Stimulated activated CD4-positive, alpha-beta T cell treated with anti-CD3 and anti-CD28 coated beads, Interleukin-1b, Interleukin-23, amount 100 ng/mL, for 1 hour (primary cell): ENCODE results near the gene BRD9.
"Not testable (repeated sequence)": the region's sequence is repeated elsewhere in the genome, so short reads cannot be mapped to it uniquely, and the experiment has no call there.

ENCODE experiments used
- DNase-seq, 2 donors: peaks; one replicate each; pipeline ENCODE4 v3.0.0-alpha.2; 2020; ENCODE audit warnings: low read depth in 2 of 2

Gene BRD9

DNA sequence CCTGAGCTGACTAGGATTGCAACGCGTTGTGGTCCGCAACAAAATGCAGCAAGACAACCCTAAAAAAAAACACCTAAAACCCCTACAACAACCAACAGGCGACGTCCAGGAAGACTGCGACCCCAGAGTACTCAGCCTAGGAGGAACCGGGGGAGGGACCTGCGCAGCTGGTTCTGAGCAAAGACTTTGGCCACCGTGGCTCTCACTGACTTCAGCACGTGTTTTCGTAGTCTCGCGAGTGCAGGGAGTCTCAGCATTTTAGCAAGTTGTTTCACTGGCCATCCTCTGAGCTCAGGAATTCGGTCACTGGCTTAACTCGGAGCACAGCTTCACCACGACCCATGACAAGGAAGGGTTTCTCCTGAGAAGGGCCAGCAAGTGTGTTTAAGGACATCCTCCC lies 33.2 kb downstream of the BRD9 start:
- DNase-seq: no peak

DNA sequence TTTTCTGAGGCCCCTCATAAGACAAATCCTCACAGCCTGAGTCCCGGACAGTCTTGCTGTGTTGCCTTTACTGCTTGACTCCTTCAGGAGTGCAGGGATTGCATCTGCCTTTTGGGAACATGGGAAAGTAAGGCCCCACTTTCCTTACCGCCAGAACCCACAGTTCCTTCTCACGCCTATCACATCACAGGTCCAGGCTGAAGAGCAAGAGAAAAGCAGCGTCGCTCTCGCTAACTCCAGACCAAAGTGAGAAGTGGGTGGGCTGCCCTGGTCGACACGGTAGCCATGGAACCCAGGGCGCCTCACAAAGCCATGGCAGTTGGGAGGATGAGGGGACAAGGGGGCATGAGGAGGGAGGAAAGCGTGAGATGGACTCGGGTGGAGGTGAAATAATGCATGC lies 33.9 kb downstream of the BRD9 start:
- DNase-seq: no peak

DNA sequence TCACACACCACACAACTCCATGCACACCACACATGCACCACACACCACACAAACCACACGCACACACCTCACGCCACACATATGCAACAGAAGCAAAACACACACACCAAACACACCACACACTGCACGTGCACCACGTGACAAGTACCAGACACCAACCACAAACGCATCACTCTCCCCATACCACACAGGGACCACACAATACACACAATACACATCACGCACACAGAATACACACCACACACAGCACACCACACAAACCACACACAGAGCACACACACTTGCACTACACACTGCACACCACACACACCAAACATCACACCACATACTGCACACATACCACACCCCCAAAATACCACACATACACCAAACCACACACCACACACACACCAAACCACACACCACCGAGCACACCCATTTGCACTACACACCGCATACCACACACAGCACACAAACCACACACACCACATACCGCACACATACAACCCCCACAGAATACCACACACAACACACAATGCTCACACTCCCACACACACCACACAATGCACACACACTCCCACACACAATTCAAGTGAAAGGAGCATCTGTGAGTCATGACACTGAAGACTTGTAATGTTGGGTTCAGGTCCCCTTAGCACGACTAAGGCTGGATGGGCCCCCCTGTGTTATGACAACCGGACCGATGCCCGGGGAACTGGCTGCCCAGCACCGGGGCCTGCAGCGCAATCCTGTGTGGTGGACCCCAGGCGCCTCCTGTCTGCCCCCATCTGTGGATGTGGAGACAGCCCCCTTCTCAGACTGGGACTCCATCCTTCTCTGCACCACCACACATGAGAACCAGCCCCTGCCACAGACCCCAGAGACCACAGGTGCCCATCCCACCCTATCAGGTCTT lies 35.8 kb downstream of the BRD9 start:
- DNase-seq: no peak

DNA sequence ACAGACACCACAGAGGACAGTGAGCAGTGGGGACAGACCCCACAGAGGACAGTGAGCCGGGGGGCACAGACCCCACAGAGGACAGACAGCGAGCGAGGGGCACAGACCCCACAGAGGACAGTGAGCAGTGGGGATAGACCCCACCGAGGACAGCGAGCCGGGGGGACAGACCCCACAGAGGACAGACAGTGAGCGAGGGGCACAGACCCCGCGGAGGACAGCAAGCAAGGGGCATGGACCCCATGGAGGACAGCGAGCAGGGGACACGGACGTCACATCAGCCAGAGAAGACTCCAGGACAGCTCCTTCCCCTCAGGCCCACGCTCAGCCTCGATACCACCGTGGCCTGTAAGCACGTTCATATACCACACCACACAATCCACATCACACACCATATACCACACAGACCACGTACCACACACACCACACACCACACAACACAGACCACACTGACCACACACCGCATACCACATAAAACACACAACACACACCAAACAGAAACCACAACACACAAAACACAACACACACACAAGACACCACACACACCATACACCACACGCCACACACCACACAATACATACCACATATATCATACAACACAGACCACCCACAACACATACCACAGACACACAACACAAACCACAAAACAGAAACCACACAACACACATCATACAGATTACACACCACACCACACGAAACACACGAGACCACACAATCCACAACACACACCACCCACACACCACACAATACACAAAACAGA lies 36.6 kb downstream of the BRD9 start:
- no peak for DNase-seq

DNA sequence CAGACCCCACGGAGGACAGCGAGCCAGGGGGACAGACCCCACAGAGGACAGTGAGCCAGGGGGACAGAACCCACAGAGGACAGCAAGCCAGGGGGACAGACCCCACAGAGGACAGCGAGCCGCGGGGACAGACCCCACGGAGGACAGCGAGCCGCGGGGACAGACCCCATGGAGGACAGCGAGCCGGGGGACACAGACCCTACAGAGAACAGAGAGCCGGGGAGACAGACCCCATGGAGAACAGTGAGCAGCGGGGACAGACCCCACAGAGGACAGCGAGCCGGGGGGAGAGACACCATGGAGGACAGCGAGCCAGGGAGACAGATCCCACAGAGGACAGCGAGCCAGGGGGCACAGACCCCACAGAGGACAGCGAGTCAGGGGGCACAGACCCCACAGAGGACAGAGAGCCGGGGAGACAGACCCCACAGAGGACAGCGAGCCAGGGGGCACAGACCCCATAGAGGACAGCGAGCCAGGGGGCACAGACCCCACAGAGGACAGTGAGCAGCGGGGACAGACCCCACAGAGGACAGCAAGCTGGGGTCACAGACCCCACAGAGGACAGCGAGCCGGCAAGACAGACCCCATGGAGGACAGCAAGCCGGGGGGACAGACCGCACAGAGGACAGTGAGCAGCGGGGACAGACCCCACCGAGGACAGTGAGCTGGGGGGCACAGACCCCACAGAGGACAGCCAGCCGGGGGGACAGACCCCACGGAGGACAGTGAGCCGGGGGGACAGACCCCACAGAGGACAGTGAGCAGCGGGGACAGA lies 37.4 kb downstream of the BRD9 start:
- DNase-seq: no peak

DNA sequence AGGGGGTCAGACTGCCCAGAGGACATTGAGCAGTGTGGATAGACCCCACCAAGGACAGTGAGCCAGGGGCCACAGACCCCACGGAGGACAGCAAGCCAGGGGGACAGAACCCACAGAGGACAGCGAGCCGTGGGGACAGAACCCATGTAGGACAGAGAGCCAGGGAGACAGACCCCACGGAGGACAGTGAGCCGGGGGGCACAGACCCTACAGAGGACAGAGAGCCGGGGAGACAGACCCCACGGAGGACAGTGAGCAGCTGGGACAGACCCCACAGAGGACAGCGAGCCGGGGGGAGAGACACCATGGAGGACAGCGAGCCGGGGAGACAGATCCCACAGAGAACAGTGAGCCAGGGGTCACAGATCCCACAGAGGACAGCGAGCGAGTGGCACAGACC lies 38.4 kb downstream of the BRD9 start:
- DNase-seq: no peak

DNA sequence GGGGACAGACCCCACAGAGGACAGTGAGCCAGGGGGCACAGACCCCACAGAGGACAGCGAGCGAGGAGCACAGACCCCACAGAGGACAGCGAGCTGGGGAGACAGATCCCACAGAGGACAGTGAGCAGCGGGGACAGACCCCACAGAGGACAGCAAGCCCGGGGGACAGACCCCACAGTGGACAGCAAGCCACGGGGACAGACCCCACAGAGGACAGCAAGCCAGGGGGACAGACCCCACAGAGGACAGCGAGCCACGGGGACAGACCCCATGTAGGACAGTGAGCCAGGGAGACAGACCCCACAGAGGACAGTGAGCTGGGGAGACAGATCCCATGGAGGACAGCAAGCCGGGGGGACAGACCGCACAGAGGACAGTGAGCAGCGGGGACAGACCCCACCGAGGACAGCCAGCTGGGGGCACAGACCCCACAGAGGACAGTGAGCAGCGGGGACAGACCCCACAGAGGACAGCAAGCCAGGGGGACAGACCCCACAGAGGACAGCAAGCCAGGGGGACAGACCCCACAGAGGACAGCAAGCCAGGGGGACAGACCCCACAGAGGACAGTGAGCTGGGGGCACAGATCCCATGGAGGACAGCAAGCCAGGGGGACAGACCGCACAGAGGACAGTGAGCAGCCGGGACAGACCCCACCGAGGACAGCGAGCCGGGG lies 39.0 kb downstream of the BRD9 start:
- DNase-seq: not testable (repeated sequence)

DNA sequence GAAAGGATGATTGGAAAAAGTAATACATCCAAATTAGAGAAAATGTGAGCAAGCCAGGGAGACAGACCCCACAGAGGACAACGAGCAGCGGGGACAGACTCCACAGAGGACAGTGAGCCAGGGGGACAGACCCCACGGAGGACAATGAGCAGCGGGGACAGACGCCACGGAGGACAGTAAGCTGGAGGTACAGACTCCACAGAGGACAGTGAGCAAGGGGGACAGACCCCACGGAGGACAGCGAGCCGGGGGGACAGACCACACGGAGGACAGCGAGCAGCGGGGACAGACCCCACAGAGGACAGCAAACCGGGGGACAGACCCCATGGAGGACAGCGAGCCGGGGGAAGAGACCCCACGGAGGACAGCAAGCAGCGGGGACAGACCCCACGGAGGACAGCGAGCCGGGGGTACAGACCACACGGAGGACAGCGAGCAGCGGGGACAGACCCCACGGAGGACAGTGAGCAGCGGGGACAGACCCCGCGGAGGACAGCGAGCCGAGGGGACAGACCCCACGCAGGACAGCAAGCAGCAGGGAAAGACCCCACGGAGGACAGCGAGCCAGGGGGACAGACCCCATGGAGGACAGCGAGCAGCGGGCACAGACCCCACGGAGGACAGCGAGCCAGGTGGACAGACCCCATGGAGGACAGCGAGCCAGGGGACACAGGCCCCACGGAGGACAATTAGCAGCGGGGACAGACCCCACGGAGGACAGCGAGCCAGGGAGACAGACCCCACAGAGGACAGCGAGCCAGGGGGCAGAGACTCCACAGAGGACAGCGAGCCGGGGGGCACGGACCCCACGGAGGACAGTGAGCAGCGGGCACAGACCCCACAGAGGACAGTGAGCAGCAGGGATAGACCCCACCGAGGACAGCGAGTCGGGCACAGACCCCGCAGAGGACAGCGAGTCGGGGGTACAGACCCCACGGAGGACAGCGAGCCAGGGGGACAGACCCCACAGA lies 39.9 kb downstream of the BRD9 start:
- no peak for DNase-seq

DNA sequence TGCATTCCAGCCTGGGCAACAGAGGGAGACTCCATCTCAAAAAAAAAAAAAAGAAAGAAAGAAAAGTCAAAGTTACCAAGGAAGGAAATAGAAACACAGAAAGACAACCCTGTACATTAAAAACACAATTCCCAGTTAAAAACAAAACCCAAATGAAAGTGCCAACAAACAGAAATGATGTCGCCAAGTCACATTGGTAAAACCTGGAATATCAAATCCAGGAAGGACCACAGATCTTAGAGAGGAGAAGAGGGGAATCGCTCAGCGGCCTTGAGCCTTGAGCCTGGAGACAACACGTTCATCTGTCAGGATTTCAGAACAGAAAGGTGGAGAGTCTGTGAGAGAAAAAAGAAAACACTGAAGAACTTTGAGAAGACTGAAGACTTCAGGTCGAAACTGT lies 40.6 kb downstream of the BRD9 start:
- no peak for DNase-seq

DNA sequence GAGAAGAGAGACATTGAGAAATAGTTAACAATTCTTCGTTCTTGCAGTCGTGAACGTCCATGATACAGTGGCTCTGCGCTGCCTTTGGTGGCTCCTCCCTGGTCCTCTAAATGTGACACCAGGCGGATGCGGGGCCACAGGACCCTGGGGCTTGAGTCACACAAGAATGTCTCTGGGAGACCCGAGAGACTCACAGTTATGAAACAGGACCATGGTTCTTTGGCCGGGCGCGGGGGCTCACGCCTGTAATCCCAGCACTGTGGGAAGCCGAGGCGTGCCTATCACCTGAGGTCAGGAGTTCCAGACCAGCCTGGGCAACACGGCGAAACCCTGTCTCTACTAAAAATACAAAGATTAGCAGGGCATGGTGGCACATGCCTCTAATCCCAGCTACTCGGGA lies 41.0 kb downstream of the BRD9 start:
- DNase-seq: no peak

DNA sequence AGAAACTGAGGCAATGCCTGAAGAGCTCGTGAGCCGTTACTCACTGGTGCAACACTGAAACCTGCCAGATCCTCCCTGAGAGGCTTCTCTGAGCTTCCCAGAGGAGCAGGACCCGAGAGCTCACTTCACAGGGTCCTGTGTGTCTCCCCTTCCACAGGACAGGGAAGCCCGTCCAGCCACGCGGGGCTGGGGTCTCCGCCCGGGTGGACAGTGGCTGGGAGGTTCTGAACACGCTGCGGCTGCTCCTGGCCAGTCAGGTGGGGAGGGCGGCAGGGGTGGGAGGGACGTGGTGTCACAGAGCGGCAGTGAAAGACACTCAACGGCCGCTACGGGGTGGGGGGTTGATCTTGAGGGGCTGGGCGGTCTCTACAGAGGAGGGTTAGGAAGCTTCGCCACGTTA lies 41.5 kb downstream of the BRD9 start:
- no peak for DNase-seq

DNA sequence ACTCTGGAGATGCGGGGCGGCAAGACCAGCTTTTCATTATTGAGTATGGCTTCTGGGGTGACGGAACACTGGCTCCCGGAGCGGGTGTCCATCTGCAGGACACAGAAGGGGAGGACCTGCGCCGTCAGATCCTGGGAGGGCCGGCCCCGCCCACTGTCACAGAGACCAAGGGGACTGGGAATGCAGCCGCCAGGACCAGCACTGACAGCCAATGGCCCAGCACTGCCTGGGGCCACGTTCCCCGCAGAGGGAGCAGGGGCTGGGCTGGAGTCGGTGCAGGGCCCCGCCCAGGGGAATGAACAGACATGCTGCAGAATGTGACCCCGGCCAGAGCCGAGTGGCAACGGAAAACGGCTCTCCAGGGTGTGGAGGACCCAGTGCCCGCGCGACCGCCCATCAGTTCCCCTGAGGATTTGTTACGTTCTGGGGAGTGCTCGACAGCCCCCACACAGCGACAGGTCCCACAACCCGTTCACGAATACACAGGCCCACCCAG lies 42.0 kb downstream of the BRD9 start, which contains the start of gene ZDHHC11:
TSS of gene ZDHHC11 (minus strand) at position 476 of the 496 bp plus-strand sequence. CDS start at position 92, 384 bp downstream.
- DNase-seq: no peak

DNA sequence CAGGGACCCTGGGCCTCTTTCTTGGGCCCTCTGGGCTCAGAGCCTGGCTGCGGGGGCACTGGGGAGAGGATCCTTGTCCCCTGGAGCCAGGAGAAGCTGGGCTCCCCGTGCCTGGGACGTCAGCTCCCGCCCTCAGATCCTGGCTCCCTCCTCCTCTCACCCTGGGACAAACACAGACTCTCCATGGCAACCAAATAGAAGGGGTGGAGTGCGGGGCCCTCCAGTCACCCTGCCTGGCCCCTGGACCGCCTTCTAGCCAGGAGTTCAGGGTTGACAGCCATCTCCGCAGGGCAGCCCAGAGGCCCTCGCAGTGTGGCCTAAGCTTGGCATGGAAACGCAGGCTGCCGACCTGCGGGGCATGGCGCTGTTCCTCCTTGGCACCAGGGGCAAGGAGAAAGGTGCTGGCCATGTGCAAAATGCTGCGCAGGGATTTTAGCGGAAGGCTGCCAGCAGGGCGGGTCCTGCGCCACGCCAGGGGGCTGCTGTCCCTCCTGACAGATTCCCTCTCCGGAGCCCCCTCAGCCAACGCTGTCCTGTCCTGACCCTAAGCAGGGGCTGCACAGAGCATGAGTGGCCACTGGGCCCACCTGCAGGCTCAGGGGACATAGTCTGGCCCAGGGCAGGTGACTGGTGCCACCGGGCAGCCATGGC lies 42.8 kb downstream of the BRD9 start:
- no peak for DNase-seq

DNA sequence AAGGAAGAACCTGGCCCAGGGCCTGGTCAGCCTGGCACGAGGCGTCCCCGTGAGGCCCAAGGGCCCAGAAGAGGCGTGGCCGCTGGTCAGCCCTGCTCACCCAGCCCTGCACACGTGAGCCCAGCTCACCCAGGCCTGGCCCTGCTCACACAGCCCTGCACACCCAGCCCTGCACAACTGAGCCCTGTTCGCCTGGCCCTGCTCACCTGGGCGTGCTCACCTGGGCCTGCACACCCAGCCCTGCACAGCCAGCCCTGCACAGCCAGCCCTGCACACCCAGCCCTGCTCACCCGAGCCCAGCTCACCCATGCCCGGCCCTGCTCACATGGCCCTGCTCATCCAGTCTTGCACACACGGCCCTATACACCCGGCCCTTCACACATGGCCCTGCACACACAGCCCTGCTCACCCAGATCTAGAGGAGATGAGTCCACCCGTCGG lies 43.9 kb downstream of the BRD9 start:
- no peak for DNase-seq

DNA sequence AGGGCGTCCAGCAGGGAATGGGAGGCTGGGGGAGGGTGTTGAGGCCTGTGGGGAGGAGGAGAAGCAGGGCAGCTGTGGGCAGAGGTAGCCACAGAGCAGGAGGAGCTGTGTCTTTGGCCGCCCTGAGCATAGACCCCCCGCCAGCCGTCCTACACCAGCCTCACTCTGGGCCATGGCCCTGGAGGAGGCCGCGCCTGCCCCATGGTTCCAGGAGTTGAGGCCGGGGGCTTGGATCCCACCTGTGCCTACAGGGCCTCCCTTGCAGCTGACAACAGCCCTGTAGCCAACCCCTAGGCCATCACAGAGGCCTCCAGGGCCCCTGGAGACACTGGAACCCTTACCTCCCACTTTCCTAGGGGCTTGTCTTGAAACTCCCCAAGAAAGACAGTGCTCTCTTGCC lies 44.9 kb downstream of the BRD9 start:
- not testable (repeated sequence) for DNase-seq

DNA sequence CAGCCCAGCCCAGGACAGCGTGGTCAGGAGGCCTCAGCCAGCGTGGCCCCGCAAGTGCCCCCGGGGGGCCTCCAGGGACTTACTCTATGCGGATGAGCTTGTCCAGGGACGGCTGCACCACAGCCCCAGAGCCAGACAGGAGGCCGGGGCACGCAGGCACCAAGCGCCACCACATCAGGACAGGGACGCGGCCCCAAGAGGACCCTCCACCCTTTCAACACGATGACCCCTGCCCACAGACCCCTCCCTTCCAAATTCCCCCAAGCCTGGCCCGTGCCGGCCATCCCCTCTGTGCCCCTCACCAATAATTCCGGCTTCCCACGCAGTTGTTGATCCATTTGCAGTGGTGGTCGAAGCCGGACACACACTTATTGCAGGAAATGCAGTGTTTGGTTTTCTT lies 45.4 kb downstream of the BRD9 start:
- not testable (repeated sequence) for DNase-seq

DNA sequence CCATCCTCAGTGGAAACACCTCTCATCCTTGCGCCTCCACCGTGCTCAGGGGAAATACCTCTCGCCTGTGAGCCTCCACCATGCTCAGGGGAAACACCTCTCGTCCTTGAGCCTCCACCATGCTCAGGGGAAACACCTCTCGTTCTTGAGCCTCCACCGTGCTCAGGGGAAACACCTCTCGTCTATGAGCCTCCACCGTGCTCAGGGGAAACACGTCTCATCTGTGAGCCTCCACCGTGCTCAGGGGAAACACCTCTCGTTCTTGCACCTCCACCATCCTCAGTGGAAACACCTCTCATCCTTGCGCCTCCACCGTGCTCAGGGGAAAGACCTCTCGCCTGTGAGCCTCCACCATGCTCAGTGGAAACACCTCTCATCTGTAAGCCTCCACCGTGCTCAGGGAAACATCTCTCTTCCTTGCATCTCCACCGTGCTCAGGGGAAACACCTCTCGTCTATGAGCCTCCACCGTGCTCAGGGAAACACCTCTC lies 46.0 kb downstream of the BRD9 start:
- not testable (repeated sequence) for DNase-seq

DNA sequence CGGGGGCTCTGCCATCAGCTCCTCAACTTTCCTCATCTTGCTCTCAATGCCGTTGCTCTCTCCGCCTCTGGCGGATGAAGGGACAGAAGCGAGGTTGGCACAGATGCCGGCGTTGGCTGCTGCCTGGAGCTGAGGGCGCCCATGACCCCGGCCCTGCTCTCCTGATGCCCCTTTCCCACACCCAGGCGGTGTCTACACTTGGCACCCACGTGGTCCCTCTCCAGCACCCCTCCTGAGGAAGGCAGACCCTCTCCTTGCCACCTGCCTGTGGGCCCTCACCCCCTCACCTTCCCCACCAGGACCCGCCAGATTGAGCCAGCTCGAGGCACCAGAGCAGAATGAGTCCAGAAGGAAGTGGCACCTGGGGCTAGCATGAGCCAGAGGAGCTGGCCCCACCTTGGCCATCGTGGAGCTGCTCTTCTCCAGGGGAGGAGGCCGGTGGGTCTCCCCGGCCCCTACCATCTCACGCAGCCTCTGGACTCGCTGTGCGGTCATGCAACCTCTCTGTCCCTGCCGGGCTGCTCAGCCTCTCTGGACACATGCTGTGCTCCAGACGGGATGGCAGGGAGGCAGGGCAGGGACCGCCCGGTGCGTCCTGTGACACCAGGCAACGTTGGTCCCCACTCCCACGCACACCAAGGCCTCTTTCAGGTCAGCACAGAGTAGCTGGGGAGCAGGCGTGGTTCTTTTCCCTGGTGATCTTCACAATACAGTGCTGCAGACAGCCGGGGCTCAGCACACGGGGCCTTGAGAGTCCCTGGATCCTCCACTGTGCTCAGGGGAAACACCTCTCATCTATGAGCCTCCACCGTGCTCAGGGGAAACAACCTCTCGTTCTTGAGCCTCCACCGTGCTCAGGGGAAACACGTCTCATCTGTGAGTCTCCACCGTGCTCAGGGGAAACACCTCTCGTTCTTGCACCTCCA lies 46.7 kb downstream of the BRD9 start:
- not testable (repeated sequence) for DNase-seq
